Stimulated activated CD4-positive, alpha-beta T cell treated with anti-CD3 and anti-CD28 coated beads, TNF-alpha, amount 100 ng/mL, for 4 hours (primary cell): ENCODE measurements around the gene CD300LG.
A peak's percentile ranks its signal among the peaks of the same experiment; 100 is the strongest.
"Not testable (repeated sequence)": the region's sequence is repeated elsewhere in the genome, so short reads cannot be mapped to it uniquely, and the experiment has no call there.

Experiments used
- DNase-seq, 3 experiments: peaks; one replicate each; pipeline ENCODE4 v3.0.0-alpha.2; 2020; ENCODE audit warnings: low read depth in 3 of 3

Gene CD300LG

DNA sequence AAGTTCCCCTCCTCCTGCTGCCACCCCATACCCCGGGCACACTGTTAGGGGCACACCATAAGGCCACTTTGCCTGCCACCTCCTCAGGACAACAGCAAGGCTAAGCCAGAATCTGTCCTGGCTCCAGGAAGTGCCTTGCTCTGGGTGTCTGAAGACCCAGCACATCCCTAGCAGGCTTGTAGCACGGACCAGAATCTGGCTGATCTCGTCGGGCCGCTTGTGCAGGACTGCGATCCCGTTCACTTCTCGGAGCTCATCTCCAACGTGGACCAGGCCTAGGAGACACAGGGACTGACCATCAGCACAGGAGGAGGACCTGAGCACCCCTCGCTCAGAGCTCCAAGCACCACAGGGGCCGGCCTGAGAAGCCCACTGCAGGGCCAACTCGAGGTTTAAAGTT is 21.4 kb upstream of the CD300LG start:
- DNase-seq, result no peak

DNA sequence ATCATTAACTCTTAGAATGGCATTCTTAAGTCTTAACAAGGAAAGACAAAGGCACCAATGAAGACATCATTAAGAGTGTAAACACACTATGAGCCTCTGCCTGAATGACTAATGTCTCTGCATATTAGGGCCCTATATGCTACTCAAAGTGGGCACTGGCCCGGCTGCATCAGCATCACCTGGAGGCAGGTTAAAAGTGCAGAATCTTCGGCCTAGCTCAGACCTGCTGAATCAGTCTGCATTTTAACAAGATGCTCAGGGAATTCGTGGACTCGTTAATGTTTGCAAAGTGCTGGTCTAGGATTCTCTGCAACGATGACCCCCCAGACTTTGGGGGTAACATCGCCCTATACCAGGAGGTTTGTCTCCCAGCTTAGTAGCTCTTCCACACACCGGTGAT is 20.8 kb upstream of the CD300LG start:
- DNase-seq, result no peak

DNA sequence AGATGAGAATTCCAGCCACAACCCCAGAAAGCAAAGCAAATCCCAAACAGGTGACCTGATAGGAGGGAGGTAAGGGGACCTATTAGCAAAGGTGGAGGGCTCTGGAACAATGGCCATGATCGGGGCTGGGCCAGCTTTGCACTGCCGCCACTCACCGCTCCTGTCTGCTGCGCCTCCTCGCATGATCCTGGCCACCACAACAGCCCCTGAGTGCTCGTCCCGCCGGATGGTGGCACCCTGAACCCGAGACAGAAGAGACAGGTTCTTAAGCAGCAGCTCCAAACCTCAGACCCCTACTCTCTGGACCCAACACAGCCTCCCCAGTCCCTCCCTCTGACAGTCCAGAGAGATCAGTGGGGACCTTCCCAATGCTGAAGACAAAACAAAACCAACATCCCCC is 19.4 kb upstream of the CD300LG start:
- DNase-seq, result no peak

DNA sequence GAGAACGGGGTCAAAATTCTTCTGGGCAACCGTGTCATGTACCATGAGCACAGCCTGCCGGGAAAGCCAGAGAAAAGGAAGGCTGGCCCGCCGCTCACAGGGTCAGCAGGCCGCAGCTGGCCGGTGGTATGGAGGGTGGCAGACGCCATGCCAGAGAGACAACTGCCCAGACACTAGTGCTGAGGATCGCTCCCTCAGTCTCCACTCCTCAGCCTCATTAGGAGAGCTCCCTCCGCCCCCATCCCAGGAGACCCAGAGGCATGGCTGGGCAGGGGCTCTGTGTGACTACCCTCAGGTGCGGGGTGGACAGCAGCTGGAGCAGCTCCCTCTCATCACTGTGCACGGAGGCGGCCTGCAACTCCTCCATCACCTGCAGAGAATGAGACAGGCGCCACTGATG is 17.2 kb upstream of the CD300LG start:
- no peak for DNase-seq

DNA sequence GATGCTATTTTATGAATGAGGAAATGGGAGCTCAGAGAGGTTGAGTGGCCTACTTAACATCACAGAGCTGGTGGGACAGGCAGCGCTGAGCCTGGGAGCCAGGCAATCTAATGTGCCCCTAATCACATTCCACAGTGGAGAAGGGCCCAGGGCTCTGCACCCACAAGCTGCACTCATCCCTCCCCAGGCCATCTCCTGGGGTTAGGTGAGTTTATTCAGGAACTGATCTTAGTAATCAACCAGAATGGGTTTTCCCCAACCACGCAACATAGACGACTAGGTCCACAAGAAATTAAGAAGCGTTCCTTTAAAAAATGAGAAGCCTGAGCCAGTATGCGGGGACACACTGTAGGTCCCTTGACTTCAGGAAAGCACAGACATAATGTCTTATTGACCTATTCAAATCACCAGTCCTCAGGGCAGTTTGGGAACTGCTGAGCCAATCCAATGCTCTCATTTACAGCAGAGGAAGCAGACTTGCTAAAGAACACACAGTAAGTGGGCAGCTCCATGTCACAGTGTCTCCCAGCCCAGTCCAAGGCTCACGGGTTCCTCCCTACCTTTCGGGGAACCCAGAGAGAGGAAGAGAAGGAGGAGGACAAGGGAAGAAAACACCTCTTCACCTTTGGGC is 16.4 kb upstream of the CD300LG start:
- no peak for DNase-seq

DNA sequence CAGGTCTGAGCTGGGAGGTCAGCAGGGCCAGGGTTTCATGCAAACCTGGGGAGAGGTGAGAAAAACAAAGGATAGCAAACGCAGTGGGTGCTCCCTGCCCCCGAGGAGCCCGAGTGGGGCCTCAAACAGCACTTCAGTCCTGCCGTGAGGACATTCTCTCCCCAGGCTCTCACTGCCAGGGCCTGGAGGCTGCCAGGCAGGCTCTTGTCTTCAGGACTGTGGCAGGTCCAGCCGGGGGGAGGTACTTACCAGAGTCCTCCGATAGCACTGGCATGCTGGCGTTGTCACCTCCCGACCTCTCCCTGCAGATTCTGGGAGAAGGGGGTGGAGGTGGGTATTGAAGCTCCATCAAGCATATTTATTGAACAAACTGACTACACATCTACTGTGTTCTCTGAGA is 15.3 kb upstream of the CD300LG start:
- no peak for DNase-seq

DNA sequence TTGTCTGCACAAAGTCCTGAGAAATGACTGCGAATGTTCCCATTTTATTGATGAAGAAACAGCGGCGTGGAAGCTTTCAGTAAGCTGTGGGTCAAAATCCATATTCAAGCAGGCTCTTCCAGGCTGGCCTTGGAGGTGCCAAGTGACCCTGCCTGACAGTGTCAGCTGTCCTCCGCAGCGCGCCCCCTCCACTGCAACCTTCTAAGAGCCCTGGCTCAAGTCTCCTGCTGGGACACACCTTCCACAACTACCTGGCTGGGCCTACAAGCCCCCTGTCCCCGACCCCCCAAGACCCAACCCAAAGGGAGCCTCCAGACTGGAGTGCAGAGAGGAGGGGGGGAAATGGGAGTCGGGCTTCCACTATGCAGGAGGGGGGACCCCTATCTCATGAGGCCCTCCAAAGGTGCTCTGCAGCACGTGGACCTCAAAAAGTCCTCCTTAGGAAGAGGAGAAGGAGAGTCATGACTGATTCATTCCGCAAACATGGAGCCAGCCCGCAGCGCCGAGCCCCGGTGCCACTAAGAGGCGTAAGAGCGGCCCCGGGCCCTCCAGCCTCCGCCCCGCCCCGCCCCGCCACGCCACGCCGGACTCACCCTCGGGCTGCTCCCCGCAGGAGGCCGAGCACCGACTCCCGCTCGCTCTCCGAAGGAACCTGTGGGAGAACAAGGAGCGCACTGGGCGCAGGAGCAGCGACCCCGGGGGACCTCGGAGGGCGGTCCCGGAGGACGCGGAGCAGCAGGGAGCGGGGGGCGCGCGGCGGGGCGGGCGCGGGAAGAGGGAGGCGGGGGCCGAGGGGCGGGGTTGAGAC is 14.6 kb upstream of the CD300LG start:
- no peak for DNase-seq

DNA sequence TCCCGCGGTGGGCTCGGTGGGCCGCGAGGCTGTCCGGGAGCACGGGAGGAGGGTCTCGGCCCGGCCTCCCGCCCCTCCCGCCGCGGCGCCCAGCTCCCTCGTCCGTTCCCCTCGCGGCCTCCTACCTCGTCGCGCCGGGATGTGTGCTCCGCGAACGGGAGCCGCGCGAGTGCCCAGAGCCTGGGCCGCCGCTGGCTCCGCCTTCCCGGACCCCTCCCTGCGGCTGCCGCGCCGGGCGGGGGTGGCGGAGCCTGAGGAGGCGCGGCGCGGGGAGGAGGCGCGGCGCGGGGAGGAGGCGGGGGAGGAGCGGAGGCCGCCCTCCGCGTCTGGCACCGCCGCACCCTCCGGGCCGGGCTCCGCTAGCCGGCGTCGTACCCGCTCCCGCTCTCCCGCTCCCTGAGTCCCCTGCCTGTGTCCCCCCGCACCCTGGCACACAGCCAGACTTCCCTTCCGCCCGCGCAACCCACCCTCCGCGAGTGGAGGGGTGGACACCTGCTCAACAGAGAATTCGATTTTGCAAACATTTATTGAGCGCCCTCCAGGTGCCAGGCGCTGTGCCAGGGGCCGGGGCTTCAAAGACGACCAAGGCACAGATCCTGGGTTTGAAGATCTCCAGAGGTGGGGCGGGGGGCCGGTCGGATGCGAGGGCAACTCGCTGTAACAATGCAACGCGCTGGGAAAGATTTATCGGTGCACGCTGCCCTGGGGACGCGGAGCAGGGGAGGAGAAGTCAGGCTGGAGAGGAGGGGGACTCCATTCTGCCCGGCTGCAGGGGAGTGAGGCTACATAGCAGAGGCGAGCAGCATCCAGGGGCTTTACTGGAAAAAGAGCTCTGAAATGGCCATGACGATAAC is 13.8 kb upstream of the CD300LG start, which contains the start of gene MPP3:
Gene MPP3, minus strand, starts transcription at position 171 of the 854 bp plus-strand sequence. CDS start 1,240 bp downstream, outside the sequence.
- DNase-seq, result peak; percentile 13 to 34 (median 34)

DNA sequence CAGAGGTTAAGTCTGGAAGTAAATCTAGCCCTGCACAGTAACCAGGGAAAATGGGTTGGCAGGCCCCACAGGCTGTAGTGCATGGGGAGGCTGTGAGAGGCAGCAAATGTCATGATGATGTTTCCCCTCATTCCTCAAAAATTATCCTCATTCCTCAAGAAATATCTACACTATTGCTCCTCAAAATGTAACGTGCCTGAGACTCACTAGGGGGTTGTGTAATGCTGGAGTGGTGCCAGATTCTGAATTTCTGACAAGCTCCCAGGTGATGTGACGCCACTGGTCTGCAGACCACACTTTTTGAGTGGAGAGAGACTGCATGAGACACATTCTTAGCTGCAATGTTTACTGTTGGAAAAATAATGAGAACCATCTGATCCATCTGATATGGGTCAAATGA is 12.9 kb upstream of the CD300LG start:
- no peak for DNase-seq

DNA sequence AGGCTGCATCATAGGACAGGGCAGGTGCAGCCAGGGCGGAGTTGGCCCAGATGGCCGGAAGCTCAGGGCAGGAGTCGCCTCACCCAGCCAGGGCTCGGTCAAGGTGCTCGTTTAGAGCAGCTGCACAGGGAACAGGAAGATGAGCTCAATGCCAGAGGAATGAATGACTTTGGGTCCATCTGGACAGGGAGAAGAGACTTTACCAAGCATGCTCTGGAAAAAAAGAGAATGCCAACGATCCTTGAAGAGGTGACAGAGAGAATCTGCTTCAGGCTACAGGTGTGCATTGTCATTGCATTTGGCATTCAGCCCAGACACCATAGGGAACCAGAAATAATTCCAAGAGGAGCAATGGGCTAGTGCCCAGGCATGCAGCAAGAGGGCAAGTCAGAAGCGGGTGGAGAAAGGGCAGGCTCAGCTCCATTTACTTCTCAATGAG is 7.3 kb upstream of the CD300LG start:
- DNase-seq, result no peak

DNA sequence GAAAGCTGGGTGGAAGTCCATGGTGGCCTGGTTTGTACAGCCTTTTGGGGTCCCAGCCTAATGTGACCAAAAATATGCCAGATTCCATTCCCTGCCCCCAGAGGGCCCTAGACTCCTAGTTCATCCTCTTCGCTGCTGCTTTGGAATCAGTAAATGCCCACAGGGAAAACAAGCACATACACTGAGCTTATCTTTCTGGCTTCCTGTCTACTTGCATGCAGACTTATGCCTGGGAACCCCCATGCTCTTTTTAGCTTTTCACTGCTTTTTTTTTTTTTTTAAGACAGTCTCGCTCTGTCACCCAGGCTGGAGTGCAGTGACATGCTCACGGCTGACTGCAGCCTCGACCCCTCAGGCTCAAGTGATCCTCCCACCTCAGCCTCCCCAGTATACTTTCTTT is 6.2 kb upstream of the CD300LG start:
- no peak for DNase-seq

DNA sequence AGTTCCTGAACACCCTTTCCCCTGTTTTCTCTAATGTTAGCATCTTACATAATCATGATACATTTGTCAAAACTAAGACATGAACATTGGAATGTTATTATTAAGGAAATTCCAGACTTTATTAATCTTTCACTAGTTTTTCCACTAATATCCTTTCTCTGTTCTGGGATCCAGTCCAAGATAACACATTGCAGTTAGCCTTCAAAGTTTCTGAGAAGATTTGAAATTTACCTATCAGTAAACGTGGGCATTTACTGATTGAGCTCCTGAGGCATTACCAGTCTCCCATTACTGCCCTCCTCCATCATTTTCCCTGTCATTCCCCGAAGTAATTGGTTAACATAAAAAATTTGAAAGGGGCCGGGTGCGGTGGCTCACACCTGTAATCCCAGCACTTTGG is 5.7 kb upstream of the CD300LG start:
- DNase-seq, result no peak

DNA sequence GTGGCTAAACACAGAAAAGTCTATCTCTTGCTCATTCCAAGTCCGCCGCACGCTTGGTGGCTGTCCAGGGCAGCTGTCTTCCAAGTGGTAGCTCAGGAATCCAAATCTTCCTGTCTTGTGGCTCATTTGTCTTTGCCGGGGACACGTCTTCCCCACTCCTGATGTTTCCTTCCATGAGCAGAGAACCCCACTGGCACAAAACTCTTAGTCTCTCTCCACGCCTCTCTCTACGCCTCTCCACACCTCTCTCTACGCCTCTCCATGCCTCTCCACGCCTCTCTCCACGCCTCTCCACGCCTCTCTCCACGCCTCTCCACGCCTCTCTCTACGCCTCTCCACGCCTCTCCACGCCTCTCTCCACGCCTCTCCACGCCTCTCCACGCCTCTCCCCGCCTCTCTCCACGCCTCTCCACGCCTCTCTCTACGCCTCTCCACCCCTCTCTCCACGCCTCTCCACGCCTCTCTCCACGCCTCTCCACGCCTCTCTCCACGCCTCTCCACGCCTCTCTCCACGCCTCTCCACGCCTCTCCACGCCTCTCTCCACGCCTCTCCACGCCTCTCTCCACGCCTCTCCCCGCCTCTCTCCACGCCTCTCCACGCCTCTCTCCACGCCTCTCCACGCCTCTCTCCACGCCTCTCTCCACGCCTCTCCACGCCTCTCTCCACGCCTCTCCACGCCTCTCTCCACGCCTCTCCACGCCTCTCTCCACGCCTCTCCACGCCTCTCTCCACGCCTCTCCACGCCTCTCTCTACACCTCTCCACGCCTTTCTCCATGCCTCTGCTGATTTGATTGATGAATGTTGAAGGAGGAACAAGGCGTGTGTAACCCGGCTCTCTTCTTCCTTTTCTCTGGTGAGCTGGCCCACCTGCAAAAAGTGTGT is 4.6 kb upstream of the CD300LG start:
- not testable (repeated sequence) for DNase-seq

DNA sequence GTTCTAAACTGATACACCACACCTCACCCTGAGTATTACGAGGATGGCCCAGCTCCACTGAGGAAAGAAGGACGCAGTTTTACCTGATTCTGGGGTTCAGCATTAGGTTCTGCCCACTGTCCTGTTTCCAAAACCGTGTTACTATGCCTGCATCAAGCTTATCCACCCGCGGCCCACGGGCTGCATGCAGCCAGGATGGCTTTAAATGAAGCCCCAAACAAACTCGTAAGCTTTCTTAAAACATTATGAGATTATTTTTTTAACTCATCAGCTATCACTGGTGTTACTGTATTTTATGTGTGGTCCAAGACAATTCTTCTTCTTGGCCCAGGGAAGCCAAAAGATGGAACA is 4.0 kb upstream of the CD300LG start:
- DNase-seq, result no peak

DNA sequence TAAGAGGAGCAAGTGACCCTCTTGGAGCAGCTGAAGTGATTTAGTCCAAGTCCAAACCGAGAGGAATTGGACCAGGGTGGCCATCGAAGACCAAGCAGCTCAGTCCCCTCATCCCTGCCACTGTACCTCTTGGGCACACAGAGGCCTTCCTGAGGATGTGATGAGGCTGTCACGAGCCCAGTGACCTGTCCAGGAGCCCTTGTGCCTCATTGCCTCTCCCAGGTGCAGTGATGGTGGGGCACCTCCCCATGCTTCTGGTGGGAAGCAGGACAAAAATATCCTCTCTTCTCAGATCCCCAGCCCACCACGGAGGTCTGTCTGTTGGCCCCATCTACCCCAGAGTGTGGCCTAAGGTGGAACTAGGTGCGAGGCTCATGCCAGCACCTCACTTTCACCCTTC is 2.7 kb upstream of the CD300LG start:
- no peak for DNase-seq

DNA sequence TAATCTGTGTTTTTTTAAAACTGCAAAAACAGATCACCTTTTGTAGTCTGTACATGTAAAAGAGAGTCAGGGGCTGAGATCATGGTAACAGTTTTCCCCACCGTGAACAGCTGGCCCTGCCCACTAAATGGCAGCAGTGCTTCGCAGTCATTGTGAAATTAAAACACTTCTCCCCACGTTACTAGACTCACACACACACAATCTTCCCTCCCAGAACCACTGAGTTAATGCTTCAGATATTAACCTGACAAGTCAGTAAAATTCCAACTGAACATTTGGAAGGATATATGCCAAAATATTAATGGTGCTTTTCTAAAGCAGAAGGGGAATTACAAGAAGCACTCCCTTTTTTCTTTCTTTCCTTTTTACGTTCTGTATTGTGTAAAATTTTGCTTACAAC is 1.2 kb upstream of the CD300LG start:
- DNase-seq, result no peak

DNA sequence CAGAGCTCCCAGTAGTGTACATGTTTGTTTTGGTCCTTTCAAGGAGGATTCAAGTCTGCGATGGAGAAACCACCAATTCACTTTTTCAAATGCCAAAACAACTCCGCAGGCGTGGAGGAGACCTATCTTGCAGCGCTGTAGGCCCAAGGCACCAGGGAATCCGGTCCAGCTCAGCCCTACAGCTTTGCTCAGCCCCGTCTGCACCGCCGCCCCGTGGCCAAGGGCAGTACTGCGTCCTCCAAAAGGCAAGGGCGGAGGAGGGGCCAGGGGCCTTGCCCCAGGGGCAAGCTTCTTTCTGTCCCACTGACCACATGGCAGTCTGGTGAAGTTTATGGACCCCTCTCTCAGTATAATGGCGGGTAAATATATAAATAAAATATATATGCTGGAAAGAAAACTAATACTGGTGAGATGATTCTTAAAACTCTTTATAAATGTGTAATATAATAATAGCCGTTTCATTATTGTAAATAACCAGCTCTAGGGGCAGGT is 709 bp upstream of the CD300LG start:
- DNase-seq, result peak; percentile 56 to 60 (median 60)

DNA sequence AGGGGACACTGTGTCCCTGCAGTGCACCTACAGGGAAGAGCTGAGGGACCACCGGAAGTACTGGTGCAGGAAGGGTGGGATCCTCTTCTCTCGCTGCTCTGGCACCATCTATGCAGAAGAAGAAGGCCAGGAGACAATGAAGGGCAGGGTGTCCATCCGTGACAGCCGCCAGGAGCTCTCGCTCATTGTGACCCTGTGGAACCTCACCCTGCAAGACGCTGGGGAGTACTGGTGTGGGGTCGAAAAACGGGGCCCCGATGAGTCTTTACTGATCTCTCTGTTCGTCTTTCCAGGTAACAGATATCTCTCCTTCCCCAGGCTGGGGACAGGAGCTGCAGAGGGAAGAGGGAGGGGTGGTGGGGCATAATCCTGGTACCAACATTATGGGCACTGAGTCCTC is 1.6 kb downstream of the CD300LG start:
- no peak for DNase-seq

DNA sequence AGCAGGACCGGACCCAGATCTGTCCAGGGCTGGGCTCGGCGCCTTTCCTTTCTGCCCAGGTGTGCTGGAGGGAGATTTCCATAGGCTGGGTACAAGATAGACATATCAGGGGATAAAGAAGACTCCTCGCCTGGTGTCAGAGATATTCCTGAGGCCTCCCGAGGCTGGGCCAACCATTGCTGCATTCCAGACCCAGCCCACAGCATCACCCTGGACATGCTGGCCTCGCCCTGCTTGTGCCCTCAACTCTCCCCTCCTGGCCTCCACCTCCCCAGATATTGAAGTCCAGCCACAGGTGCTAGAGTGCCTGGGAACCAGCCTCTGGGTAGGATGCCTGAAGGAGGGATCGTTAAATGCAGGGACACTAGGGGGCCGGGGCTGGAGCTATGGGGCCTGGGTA is 2.1 kb downstream of the CD300LG start:
- DNase-seq, result no peak

DNA sequence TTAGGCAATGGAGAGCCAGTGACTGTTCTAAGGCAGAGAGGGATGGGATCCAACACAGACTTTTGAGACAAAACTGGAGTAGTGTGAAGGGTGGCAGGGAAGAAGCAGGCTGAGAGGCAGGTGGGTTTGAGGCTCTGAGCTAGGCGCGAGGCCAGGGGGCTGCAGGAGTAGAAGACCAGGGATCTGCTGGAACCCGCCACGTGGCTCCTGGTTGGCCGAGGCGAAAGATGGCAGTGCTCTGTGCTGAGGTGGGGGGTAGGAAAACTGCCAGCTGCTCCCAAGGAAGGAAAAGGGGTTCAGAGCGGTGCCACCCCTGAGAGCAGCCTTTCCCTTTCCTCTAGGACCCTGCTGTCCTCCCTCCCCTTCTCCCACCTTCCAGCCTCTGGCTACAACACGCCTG is 5.6 kb downstream of the CD300LG start:
- no peak for DNase-seq

DNA sequence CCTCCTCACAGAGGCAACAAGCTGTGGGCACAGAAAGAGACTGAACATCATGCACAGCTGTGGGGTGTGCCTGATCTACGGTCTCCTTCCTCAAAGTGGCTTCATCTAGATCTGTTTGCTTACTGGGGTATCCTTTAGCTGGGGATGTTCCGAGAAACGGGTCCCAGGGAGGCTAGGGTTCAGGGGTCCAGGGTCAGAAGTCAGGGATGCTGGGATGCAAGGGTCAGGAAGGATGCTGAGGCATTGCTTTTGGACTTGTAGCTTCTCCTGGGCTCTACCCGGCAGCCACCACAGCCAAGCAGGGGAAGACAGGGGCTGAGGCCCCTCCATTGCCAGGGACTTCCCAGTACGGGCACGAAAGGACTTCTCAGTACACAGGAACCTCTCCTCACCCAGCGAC is 6.6 kb downstream of the CD300LG start:
- DNase-seq, result no peak
